Endodermal cell (in vitro differentiated cells): ENCODE results near the gene SLC12A2. TPM values are rescaled to one million over a fixed set of nuclear protein-coding genes. Genes with fewer than 3 reads are reported as not detected.

Experiments used
- DNase-seq: peaks from one replicate; pipeline ENCODE4 v3.0.0-alpha.2; 2017
- H3K27ac ChIP-seq: 2 replicates; pipeline ENCODE4 v1.5.1; 2013; ENCODE audit warnings: mild to moderate bottlenecking, low read depth, low read length, moderate library complexity
- H3K27me3 ChIP-seq: 2 replicates; pipeline ENCODE4 v1.6.1; 2013; ENCODE audit warnings: mild to moderate bottlenecking, low read length, moderate library complexity; ENCODE audit not compliant: insufficient read depth, control insufficient read depth, poor library complexity, severe bottlenecking
- H3K36me3 ChIP-seq: 2 replicates; pipeline ENCODE4 v1.7.0; 2013; ENCODE audit warnings: mild to moderate bottlenecking, low read length, moderate library complexity; ENCODE audit not compliant: control insufficient read depth, insufficient read depth
- H3K4me1 ChIP-seq: one replicate; pipeline ENCODE4 v1.7.0; 2013; ENCODE audit warnings: low read length; ENCODE audit not compliant: control insufficient read depth, insufficient read depth
- H3K4me3 ChIP-seq: 2 replicates; pipeline ENCODE4 v1.5.1; 2013; ENCODE audit warnings: mild to moderate bottlenecking, low read length, moderate library complexity
- H3K9ac ChIP-seq: 2 replicates; pipeline ENCODE4 v1.6.1; 2013; ENCODE audit warnings: mild to moderate bottlenecking, low read length, moderate library complexity; ENCODE audit not compliant: poor library complexity, severe bottlenecking; ENCODE audit errors: extremely low read depth
- H3K9me3 ChIP-seq: 2 replicates; pipeline ENCODE4 v1.6.1; 2013; ENCODE audit warnings: mild to moderate bottlenecking, low read length, moderate library complexity; ENCODE audit not compliant: control insufficient read depth
- H3K27ac Mint-ChIP-seq: 2 replicates; pipeline ENCODE4 v1.8.0; 2020; ENCODE audit warnings: mixed read lengths
- H3K27me3 Mint-ChIP-seq: 2 replicates; pipeline ENCODE4 v1.8.0; 2021; ENCODE audit warnings: mild to moderate bottlenecking, mixed read lengths; ENCODE audit not compliant: insufficient read depth
- H3K36me3 Mint-ChIP-seq: 2 replicates; pipeline ENCODE4 v1.8.0; 2020; ENCODE audit warnings: low read depth, mixed read lengths
- H3K4me1 Mint-ChIP-seq: 2 replicates; pipeline ENCODE4 v1.8.0; 2020; ENCODE audit warnings: mixed read lengths
- H3K4me3 Mint-ChIP-seq: 2 replicates; pipeline ENCODE4 v1.8.0; 2020; ENCODE audit warnings: mild to moderate bottlenecking, moderate library complexity, mixed read lengths
- H3K9me3 Mint-ChIP-seq: 2 replicates; pipeline ENCODE4 v1.8.0; 2020; ENCODE audit warnings: mild to moderate bottlenecking, mixed read lengths
- WGBS, 2 experiments: methylation state at CpG; one replicate each; pipeline versions ENCODE4 v1.1.5 to v1.1.7; 2013; ENCODE audit warnings: missing lambda C conversion rate in 2 of 2, mixed read lengths in 1 of 2; ENCODE audit not compliant: insufficient coverage in 1 of 2, insufficient read length in 1 of 2; 5-methylcytosine and 5-hydroxymethylcytosine counted together
- total RNA-seq, 2 donors: library from RNA; stranded (reverse); fragmentation: NEBNext Ultra II Directional in 1 of 2; extraction: Animal tissue kit (Norgen Biotek cat#: 25700) in 1 of 2; gene quantifications; 2 replicates in 1 of 2; 3 replicates in 1 of 2; pipeline ENCODE4 v1.2.1, GENCODE V29; 2021
- TF ChIP-seq, protein P1 (sequence below): fragments of 200-600 bp; sonication (generic); conservative IDR thresholded peaks from 2 replicates; pipeline ENCODE4 v1.5.0; 2021; ENCODE audit warnings: antibody characterized with exemption, mild to moderate bottlenecking

SLC12A2 gene
- total RNA-seq, 2 donors from 2014 or later, result 16.7 to 25.1 TPM

DNA sequence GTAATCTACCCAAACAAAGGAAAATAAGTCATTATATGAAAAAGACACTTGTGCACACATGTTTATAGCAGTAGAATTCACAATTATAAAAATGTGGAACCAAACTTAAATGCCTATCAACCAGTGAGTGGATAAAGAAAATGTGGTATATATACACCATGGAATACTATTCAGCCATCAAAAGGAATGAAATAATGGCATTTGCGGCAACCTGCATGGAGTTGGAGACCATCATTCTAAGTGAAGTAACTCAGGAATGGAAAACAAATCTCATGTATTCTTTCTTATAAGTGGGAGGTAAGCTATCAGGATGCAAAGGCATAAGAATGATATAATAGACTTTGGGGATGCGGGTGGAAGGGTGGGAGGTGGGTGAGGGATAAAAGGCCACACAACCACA is 34.6 kb downstream of the SLC12A2 start:
- no peak for DNase-seq
- Histone ChIP-seq H3K4me3 (no peak overlapping the region), H3K36me3 (peaks cover 42% of the 10 kb centered on the region), H3K4me1 (no peaks in the 10 kb centered on the region), H3K9ac (no peak overlapping the region), H3K27ac (no peak overlapping the region), H3K9me3 (peaks cover 20% of the 10 kb centered on the region), H3K27me3 (no peaks in the 10 kb centered on the region)
- Mint-ChIP-seq H3K27ac (no peak overlapping the region), H3K4me1 (no peaks in the 10 kb centered on the region), H3K9me3 (peaks cover 16% of the 10 kb centered on the region), H3K27me3 (no peaks in the 10 kb centered on the region), H3K36me3 (peaks cover 46% of the 10 kb centered on the region), H3K4me3 (no peak overlapping the region)
- 94 to 100% methylated on average over 1 to 2 of the region's 2 CpGs for WGBS, 2 experiments
- TF ChIP-seq, protein P1, sequence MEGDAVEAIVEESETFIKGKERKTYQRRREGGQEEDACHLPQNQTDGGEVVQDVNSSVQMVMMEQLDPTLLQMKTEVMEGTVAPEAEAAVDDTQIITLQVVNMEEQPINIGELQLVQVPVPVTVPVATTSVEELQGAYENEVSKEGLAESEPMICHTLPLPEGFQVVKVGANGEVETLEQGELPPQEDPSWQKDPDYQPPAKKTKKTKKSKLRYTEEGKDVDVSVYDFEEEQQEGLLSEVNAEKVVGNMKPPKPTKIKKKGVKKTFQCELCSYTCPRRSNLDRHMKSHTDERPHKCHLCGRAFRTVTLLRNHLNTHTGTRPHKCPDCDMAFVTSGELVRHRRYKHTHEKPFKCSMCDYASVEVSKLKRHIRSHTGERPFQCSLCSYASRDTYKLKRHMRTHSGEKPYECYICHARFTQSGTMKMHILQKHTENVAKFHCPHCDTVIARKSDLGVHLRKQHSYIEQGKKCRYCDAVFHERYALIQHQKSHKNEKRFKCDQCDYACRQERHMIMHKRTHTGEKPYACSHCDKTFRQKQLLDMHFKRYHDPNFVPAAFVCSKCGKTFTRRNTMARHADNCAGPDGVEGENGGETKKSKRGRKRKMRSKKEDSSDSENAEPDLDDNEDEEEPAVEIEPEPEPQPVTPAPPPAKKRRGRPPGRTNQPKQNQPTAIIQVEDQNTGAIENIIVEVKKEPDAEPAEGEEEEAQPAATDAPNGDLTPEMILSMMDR, result no peak

DNA sequence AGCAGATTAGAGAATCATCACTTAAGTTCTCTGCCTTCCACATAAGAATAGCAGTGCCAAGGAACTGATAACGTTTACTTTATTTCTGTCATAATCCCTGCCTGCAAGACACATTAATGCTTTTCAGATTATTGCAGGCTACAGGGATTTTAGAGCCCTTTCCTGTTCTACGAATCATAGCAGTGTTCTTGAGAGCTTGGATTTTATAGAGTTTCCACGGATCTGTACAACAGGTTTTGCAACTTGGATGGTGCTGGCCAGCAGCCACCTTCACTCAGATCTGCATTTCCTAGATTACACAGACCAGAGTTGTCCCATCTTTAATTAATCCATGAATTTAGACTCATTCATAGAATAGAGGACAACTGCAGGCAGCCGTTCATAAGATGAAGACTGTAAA is 38.1 kb downstream of the SLC12A2 start:
- Histone ChIP-seq H3K36me3 (peaks cover 16% of the 10 kb centered on the region), H3K4me1 (no peaks in the 10 kb centered on the region), H3K27me3 (no peaks in the 10 kb centered on the region), H3K27ac (no peak overlapping the region), H3K9me3 (peaks cover 20% of the 10 kb centered on the region), H3K9ac (no peak overlapping the region), H3K4me3 (no peak overlapping the region)
- Mint-ChIP-seq H3K4me1 (no peaks in the 10 kb centered on the region), H3K9me3 (peaks cover 16% of the 10 kb centered on the region), H3K27me3 (no peaks in the 10 kb centered on the region), H3K36me3 (peaks cover 27% of the 10 kb centered on the region), H3K27ac (no peak overlapping the region), H3K4me3 (no peak overlapping the region)
- DNase-seq, result no peak
- TF ChIP-seq, protein P1, result no peak
- 87 to 96% methylated on average over 3 to 4 of the region's 4 CpGs for WGBS, 2 experiments

DNA sequence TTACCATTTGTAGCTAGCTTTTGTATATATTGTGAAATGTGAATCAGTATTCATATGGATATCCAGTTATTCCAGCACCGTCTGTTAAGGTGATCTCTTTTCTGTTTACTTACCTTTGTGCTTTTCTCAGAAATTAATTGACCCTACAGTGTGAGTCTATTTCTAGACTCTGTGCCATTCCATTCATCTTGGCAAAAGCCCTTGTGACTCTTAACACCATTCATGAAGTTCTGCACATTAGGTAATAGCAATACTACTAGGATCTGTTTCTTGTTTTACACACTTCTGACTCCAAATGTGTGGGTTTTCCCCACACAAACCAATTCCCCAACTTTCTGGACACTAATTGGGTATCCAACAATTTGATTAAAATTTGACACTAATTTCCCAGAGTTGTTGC is 40.4 kb downstream of the SLC12A2 start:
- Mint-ChIP-seq H3K4me1 (no peaks in the 10 kb centered on the region), H3K4me3 (no peak overlapping the region), H3K9me3 (peaks cover 8% of the 10 kb centered on the region), H3K27me3 (no peaks in the 10 kb centered on the region), H3K27ac (no peak overlapping the region), H3K36me3 (peaks cover 7% of the 10 kb centered on the region)
- no peaks in the 10 kb centered on the region for H3K4me1 ChIP-seq
- DNase-seq, result no peak
- 60 to 97% methylated on average over 1 of the region's 1 CpG for WGBS, 2 experiments
- H3K9ac ChIP-seq, result no peak overlapping the region
- H3K9me3 ChIP-seq, result peaks cover 5% of the 10 kb centered on the region
- no peak overlapping the region for H3K4me3 ChIP-seq
- no peak overlapping the region for H3K27ac ChIP-seq
- H3K36me3 ChIP-seq, result peaks cover 2% of the 10 kb centered on the region
- TF ChIP-seq, protein P1, result no peak
- no peaks in the 10 kb centered on the region for H3K27me3 ChIP-seq
